HG02623 (cell line): ENCODE data around the gene EFNB1.

ENCODE experiments used
- ATAC-seq: cut with Tn5 transposase; IDR thresholded peaks from one replicate; pipeline ENCODE4 v1.9.1; 2021; ENCODE audit warnings: moderate library complexity; ENCODE audit not compliant: unreplicated experiment

The EFNB1 gene

DNA sequence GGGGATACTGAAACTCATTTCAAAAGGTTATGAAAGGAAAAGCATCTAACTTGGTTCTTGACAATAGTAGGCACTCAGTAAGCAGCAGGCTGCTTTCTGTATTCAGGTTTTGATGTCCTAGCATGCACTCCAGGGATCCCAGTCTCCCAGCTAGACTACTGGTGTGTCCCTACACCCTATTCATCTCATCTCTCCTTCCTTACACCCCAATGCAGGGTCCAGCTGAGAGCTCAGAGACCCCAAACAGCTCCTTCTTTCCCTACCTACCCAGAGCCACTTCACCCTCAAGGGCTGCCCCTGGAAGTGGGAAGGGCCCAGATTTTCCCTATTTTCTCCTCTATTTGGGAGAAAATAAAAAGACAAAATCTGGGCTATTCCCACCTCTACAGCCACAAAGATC lies 1.6 kb upstream of the EFNB1 start:
- ATAC-seq: no peak

DNA sequence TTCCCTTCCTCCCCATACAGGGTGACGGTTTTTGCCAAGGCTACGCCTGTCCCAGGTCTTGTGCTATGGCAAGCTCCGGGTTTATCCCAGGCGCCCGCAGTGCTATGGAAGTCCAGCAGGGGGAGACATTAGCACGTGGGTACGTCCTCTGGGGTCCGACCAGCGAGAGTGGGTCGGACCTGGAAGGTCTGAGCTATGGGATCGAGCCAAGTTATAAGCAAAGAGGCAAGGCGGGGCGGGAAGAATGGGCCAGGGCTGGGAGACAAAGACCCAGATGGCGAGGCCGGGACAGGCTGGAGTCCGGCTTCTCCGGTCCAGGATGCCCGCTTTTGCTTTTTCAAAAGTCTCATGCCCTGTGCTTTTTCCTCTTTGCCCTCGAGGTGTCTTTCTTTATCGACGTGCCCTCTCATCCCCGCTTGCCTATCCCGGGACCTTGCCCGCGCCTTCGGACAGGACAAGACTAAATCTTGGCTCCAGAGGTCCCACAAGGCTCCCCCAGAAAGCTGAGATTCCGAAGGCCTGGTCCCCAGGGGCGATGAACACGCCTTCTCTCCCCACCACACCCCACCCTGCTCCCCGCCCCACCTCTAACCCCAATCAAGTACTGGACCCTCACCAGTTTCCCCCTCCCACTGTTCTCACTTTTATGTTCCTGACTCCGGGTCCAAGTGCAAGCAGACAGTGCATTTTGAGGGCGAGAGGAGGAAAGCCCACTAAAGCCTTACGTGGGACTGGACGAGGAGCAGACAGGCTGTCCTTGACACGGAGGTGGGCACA lies 785 bp upstream of the EFNB1 start:
- ATAC-seq: no peak

- ATAC-seq: no peak
These were observed 979 bp downstream of the EFNB1 start for GRCh38 chrX:68829582-68830418.

DNA sequence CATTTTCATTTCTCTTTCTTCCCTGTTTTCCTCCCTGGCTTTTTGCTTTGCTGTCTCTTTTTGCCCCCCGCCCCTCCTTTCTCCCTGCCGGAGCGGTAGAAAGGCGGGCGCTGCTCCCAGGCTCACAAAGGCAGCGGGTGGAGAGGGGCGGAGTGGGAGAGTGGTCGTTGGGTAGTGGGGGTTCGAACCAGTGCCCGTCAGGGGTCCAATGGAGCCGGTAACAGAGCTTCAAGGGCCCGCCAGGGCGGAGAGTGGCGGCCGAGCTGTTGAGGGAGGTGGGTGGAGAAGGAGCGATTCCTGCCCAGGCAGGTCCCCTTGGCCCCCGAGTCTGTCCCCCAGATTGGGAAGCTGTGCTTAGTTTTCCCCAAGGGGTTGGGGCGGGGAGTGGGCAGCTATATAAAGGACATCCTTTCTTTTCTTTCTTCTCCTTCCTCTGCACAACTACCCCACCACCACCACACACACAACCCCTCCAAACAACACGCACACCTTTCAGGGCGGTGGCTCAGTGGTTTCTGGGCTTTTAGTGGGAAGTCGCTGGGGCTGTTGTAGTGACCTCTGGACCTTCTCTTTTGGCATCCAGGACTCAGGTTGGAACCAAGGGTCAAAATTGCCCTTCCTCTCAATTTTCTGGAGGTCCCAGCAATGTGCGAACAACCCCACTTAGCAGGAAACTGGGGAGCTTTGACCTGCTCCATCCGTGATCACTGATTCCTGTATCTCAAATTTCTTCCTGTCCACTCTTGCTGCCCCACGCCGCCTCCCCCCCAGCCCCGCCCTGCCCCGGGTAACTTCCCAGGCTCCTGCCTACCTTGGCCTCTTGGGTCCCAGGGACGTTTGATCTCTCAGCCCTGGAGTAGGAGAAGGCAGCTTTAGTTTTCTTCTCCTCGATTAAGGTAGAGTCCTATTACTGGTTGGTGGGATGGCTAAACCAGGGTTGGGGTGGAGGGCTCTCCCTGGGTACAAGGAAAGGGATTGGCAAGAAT lies 1.9 kb downstream of the EFNB1 start:
- no peak for ATAC-seq

DNA sequence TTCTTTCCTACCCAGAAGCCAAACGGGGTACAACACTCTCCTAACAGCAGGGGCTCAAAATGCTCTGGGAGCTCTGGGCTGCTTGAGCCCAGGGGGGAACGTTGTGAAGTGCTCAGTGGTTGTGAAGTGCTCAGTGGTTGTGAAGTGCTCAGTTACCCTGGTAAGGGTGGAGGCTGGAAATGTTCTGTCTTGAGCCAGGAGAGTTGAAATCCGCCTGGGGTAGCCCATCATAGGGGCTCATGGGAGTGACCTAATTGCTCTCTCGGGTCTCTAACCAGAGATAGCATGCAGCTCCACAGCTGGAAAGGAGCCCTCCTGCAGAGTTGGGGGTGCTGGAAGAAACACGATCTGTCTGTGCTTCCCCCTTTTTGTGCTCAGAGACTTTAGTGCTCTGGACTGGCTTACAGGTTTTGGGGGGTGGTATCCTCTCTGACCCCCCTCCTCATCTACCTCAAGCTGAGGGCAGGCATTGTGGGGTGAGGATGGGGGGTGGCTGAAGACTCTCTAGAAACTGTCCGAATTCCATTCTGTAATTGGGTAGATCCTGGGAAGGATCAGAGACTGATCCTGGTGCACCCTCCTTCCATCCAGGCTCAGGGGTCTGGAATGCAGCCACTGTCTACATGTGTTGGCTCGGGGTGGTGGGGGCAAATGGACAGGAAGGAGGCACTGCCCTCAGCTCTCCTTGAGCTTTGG lies 2.7 kb downstream of the EFNB1 start:
- ATAC-seq: no peak

DNA sequence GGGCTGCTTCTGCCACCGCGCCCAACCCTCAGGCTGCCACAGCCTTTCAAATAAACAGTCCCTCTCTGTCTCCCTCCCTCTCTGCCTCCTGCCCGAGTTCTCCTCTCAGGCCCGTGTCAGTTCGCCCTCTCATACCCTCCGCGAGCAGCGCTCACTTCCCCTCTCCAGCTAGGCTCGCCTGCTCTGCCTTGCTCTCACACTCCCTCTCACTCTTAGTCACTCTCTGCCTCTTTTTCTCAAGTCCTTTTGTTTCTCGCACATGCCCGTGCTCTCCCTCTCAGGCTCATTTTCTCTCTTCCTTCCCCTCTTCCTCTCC lies 3.2 kb downstream of the EFNB1 start:
- no peak for ATAC-seq

- no peak for ATAC-seq
These were observed 4.0 kb downstream of the EFNB1 start for GRCh38 chrX:68832516-68833447.

- no peak for ATAC-seq
These were observed 4.6 kb downstream of the EFNB1 start for GRCh38 chrX:68833448-68833805.

GRCh38 chrX:68833855-68834331 lies 5.1 kb downstream of the EFNB1 start:
- ATAC-seq: no peak

- no peak for ATAC-seq
These were observed 5.7 kb downstream of the EFNB1 start for GRCh38 chrX:68834371-68835103.

- no peak for ATAC-seq
These were observed 6.3 kb downstream of the EFNB1 start for GRCh38 chrX:68835104-68835442.

GRCh38 chrX:68835468-68835867 lies 6.6 kb downstream of the EFNB1 start:
- no peak for ATAC-seq

DNA sequence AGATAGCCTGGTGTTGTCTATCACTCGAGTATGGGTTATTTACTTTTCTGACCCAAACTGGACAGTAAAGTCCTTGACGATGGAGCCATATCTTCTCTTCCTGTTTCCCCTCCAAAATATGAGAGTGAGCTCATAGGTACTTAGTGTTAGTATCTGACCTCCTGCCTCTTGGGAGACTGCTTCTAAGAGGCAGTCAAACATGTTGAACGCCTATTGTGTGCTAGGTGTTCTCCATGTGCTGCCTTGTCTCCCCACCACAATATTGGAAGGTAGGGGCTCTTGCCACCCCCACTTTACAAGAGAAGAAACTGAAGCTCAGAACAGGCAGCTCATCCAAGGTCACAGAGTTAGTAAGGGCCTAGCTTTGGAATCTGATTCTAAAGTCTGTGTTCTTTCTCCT lies 8.3 kb downstream of the EFNB1 start:
- no peak for ATAC-seq

DNA sequence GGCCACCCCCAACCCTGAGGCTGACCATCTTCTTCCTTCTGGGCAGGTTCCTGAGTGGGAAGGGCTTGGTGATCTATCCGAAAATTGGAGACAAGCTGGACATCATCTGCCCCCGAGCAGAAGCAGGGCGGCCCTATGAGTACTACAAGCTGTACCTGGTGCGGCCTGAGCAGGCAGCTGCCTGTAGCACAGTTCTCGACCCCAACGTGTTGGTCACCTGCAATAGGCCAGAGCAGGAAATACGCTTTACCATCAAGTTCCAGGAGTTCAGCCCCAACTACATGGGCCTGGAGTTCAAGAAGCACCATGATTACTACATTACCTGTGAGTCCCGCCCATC lies 9.7 kb downstream of the EFNB1 start:
- no peak for ATAC-seq

DNA sequence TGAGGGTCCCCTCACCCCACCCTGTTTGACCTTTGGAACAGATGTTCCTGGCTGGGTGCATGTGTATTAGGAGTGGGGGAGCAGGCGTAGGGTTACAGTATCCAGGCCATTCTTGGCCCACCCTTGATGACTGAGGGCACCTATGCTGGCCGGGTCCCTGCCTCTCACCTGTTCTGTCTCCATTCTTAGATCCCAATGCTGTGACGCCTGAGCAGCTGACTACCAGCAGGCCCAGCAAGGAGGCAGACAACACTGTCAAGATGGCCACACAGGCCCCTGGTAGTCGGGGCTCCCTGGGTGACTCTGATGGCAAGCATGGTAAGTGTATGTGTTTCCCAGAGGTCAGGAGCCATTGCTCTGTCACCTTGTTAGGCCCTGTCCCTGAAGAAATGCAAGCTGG lies 10.9 kb downstream of the EFNB1 start:
- ATAC-seq: no peak

DNA sequence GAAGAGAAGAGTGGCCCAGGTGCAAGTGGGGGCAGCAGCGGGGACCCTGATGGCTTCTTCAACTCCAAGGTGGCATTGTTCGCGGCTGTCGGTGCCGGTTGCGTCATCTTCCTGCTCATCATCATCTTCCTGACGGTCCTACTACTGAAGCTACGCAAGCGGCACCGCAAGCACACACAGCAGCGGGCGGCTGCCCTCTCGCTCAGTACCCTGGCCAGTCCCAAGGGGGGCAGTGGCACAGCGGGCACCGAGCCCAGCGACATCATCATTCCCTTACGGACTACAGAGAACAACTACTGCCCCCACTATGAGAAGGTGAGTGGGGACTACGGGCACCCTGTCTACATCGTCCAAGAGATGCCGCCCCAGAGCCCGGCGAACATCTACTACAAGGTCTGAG lies 11.4 kb downstream of the EFNB1 start:
- no peak for ATAC-seq

GRCh38 chrX:68841251-68842049 lies 12.6 kb downstream of the EFNB1 start:
- ATAC-seq: no peak

DNA sequence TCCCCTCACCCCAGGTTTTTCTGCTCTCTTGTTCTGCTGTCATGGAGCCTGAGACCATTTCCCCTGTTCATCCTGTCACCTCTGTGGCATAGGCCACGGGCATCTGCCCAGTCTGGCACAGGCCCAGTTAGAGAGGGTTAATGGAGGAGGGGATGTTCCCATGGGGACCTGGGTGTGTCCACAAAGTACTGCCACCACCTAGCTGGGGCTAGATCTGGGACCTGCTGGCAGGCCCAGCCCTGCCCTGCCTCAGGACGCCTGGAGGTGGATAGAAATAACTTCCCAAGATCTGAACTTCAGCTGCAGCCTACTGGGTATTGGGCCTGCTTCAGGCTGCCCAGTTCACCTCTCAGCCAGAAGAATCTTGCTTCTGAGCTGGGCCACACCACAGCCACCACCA lies 13.5 kb downstream of the EFNB1 start:
- no peak for ATAC-seq
